ENCODE data around the gene CCDC78.
A peak's percentile ranks its signal among the peaks of the same experiment; 100 is the strongest.

The CCDC78 gene

DNA sequence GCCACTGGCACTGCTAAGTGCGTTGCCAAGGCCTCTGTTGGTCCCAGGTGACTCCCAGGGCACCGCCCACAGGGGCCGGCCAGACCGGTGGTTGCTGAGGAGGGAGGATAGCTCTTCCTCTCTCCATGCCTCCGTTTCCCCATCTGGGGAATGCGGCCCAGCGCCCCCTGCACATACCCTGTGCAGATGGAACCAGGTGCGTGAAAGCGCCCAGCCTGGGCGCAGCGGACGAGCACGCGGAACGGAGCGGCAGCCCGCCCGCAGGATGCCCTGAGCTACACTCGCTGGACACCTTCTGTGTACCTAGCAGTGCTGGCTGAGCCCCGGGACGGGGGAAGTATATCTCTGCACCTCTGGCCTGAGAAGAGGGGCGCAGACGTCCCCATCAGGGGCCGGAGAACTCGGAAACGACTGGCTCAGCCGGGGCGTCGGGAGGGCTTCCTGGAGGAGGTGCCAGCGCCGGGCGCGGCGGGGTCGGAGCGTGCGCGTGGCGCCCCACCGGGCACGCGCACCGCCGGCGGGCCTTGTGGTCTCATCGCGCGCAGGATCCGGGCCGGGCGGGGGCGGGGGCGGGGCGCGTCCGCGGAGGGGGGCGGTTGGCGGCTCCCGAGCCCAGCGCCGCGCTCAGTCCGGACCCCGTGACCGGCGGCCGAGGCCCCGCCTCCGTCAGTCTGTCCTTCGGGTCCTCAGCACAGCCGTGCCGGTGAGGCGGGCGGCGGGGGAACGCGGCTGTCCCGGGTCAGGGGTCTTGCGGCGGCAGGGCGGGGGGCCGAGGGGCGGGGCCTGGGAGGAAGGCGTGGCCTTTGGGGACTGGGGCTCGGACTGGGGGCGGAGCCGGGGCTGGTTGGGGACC, at the start of gene CCDC78, which contains the start of gene HAGHL:
TSS of gene CCDC78 (minus strand) at position 6 of the 853 bp plus-strand sequence. CDS start 76 bp downstream, outside the sequence.
TSS of gene HAGHL (plus strand) at position 669 of the 853 bp plus-strand sequence. CDS start 404 bp downstream, outside the sequence.
- peak; percentile 48 for DNase-seq

DNA sequence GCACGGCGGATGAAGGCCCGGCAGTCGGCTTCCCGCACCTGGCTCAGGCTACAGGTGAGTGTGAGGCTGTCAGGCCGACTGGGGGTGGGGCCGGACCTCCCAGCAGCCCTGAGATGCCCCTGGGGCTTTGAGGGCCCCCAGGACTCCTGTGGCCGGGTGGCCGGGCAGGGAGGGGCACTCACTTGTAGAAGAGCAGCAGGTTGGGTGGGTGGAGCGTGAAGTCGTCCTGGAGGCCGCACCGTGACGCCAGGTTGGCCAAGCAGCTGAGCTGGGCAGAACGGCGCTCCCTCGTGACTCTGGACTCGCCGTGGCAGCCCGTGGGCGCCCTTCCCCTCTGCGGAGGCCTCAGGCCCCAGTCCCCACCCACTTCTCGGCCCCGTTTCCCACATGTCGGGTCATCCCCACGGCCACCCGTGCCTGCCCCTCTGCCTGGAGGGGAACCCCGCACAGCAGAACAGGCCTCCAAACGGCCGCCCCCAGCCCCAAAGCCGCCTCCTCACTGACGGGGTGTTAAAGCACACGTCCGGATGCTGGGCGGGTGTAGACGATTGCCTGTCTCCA, 49.1 kb upstream of the CCDC78 start:
- DNase-seq = no peak

DNA sequence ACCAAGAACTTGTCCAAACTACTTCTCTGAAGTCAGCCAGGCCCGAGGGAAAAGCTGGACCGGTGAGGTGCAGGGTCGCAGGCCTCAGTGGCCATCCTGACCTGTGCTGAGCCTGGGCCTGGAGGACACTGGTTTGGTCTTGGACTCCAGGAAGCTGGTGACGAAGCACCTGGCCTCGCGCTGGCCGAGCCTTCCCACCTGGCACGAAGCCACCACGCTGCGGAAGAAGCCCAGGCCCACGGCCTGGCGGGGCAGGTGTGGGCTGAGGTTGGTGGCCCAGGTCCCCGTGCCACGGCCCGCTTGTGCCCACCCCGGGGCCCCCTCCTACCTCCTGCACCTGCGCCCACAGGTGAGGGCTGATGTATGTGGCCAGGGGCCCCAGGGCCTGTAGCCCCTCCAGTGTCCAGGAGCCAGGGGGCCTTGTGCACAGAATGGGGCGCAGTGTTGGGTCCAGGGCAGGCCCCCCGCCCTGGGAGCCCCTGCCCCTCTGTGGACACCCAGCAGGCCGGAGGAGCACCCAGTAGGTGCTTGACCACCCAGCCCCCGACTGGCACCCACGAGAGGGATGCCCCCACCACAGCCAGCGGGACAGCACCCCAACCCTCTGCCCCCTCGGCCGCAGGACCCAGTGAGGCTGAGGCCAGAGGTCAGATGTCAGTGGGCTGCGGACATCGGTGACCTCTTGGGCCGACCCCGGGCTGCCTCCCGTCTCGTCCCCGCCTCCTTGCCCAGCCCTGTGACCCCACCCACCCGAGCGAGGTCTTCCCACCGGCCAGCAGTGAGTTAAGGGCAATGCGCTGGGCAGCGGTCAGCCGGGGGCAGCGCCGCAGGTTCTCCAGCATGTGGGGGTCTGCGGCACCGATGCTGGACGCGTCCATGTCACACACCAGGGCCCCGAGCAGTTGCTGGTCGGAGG, 48.1 kb upstream of the CCDC78 start:
- no peak for DNase-seq

DNA sequence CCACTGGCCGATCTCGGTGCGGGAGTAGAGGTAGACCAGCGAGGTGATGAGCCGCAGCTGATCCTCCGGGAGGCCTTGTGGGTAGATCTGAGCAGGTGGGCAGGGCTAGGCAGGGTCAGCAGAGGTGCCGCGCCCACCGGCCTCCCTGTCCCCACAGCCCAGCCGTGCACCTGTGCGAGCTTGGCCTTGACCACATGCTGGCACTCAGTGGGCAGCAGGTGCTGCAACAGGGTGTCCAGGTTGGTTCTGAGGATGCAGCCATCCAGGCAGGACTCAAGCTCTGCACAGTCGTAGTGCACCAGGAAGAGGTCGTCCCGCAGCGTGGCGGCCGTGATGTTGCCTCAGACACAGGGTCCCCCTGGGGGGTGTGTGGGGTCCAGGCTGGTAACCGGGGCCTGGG, 46.7 kb upstream of the CCDC78 start:
- DNase-seq = no peak

DNA sequence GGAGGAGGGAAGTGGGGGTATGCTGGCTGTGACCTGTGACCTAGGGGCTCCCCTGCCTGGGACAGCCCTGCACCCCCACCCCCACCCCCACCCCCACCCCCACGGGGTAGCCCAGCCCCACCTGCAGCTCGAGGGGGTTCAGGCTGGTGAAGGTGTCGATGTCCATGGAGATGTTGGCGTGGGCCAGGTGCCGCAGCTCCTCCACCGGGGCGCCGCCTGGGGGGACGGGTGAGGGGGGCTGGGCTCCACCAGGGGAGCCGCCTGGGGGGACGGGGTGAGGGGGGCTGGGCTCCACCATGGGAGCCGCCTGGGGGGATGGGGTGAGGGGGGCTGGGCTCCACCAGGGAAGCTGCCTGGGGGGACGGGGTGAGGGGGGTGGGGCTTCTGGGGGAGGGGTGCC, 44.2 kb upstream of the CCDC78 start:
- no peak for DNase-seq

DNA sequence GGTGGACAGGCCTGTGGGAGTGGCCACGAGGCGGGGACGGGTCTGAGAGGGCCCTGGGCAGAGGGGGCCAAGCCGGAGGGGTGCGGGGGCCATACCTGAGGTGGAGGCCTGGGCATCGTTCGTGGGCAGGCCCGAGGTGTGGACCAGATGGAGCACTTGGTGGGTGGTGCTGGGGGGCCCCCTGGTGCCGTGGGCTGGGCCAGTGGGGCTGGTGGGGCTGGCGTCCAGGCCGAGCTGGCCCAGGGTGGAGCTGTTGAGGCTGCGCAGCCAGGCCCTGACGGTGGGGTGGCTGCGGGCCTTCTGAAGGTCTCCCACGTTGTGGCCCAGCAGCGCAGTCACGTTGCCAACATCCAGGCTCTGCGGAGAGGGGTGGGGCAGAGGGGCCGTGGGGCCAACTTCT, 43.7 kb upstream of the CCDC78 start:
- DNase-seq = no peak

DNA sequence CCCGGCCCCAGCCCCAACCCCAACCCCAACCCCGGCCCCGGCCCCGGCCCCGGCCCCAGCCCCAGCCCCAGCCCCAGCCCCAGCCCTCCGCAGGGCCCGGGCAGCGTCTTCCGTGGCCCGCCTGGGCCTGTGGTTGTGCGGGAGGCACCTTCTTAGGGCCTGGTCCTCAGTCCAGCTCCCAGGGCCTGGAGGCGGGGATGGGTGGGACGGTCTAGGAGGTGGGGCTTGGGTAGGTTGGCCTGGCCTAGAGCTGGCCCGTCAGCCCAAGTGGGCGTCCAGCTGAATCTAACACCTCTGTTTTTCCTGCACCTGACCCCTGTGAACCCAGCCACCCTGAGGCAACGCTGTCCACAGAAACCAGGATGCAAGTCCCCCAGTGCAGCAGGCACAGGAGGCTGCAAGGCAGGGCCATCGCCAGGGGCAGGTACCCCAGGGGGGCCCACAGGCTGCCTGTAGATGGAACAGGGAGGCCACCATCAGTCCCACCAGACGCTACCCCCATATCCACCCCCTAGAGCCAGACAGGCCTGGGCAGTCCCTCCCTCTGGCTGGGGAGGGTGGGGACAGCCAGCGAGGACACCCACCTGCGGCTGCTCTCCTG, 43.0 kb upstream of the CCDC78 start:
- DNase-seq = no peak

DNA sequence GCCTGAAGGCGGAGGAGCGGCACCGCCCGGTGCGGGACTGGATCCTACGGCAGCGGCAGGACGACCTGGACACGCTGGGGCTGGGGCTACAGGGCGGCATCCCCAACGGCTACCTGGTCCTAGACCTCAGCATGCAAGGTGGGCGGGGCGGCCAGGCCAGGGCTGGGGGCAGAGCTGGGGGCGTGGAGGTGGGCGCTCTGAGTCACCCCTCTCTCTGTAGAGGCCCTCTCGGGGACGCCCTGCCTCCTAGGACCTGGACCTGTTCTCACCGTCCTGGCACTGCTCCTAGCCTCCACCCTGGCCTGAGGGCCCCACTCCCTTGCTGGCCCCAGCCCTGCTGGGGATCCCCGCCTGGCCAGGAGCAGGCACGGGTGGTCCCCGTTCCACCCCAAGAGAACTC, 42.2 kb upstream of the CCDC78 start:
- no peak for DNase-seq

DNA sequence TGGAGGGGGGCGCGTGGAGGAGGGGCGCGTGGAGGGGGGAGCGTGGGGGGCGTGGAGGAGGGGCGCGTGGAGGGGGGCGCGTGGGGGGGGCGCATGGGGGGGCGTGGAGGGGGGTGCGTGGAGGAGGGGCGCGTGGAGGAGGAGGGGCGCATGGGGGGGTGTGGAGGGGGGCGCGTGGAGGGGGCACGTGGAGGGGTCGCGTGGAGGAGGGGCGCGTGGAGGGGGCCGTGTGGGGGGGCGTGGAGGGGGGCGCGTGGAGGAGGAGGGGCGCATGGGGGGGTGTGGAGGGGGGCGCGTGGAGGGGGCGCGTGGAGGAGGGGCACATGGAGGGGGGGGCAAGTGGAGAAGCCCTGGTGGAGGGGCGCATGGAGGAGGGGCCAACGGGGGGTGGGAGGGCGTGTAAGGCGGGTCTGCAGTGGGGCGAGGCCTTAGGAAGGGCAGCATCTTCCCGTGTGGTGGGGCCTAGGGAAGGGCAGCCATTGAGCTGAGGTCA, 41.5 kb upstream of the CCDC78 start:
- no peak for DNase-seq

DNA sequence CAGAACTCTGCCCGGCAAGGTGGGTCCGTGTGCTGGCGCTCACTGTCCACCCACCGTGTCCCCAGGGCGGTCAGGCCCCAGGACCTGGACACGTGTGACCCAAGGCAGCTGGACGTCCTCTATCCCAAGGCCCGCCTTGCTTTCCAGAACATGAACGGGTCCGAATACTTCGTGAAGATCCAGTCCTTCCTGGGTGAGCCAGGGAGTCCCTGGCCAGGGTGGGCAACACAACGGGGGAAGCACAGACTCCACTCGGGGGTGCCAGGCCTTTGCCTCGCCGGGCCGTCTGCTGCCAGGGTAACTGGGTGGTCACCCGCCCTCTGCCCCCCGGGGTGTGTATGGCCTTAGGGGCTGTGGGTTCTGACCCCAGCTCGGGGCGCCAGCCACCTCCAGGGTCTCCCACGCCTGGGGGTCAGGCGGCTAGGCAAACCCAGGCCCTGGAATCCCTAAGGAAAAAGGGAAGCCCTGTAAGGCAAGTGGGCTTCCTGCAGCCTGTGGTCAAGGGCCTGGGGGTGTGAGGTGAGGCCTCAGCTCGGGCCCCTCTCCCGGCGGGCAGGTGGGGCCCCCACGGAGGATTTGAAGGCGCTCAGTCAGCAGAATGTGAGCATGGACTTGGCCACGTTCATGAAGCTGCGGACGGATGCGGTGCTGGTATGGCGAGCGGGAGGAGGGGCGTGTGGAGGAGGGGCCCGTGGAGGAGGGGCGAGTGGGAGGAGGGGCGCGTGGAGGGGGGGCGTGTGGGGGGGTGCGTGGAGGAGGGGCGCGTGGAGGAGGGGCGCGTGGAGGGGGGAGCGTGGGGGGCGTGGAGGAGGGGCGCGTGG, 40.8 kb upstream of the CCDC78 start:
- DNase-seq = no peak

DNA sequence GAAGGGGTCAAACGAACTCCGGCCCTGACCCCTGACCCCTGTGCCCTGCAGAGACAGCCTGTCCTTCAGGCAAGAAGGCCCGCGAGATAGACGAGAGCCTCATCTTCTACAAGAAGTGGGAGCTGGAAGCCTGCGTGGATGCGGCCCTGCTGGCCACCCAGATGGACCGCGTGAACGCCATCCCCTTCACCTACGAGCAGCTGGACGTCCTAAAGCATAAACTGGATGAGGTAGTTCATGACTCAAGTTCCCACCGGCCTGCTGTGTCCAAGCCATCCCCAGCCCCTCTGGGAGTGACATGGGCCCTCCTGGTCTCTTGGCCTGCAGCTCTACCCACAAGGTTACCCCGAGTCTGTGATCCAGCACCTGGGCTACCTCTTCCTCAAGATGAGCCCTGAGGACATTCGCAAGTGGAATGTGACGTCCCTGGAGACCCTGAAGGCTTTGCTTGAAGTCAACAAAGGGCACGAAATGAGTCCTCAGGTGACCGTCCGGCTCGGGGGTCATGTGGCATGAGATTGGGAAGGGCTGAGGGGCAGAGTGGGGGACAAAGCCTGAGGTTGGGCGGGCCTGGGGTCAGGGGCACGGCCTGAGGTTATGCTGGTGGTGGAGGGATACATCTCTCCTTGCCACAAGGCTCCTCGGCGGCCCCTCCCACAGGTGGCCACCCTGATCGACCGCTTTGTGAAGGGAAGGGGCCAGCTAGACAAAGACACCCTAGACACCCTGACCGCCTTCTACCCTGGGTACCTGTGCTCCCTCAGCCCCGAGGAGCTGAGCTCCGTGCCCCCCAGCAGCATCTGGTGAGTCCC, 40.0 kb upstream of the CCDC78 start:
- no peak for DNase-seq

DNA sequence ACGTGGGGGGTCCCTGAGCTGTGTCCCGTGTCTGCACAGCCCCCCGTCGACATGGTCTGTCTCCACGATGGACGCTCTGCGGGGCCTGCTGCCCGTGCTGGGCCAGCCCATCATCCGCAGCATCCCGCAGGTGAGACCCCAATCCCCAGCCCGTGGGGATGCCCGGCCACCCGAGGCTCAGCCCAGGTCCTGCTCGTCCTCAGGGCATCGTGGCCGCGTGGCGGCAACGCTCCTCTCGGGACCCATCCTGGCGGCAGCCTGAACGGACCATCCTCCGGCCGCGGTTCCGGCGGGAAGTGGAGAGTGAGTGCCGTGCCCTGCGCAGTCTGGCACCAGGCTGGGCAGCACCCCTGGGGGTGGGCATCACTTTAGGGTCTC, 39.2 kb upstream of the CCDC78 start:
- DNase-seq = no peak

DNA sequence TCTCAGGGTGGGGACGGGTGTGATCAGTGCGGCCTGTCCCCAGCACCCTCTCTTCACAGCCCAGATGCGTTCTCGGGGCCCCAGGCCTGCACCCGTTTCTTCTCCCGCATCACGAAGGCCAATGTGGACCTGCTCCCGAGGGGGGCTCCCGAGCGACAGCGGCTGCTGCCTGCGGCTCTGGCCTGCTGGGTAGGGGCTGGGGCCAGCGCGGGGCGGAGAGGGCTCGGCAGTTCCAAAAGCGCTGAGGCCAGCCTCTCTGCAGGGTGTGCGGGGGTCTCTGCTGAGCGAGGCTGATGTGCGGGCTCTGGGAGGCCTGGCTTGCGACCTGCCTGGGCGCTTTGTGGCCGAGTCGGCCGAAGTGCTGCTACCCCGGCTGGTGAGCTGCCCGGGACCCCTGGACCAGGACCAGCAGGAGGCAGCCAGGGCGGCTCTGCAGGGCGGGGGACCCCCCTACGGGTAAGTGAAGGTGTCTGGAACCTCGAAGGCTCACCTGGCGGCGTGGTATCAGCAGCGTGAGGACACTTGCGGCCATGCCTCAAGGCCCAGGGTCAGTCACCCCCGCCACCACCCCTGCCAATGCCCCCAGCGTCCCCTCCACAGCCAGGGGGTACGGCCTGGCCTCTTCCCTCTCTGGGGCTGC, 38.7 kb upstream of the CCDC78 start:
- no peak for DNase-seq

DNA sequence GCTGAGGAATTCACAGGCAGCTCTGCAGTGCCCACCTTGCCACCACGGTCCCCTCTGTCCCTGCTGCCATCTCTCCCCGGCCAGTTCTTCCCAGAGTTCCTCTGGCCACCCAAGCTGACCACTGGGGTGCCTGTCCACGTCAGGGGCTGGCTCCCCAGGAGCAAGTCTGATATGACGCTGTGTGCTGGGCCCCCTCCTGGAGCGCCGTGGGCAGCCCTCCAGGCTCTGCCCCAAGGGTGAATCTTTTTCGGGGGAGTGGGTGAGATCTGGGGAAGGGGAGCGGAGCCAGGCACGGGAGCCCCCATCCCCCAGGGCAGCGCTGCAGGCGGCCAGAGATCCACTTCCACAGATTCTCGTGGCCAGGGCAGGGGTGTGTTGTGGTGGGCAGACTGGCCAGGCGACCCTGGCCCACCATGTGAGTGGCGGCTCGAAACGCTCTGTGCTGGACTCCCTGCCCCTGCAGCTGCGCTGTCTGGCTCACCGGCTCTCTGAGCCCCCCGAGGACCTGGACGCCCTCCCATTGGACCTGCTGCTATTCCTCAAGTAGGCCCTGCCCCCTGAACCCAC, 38.0 kb upstream of the CCDC78 start:
- no peak for DNase-seq

DNA sequence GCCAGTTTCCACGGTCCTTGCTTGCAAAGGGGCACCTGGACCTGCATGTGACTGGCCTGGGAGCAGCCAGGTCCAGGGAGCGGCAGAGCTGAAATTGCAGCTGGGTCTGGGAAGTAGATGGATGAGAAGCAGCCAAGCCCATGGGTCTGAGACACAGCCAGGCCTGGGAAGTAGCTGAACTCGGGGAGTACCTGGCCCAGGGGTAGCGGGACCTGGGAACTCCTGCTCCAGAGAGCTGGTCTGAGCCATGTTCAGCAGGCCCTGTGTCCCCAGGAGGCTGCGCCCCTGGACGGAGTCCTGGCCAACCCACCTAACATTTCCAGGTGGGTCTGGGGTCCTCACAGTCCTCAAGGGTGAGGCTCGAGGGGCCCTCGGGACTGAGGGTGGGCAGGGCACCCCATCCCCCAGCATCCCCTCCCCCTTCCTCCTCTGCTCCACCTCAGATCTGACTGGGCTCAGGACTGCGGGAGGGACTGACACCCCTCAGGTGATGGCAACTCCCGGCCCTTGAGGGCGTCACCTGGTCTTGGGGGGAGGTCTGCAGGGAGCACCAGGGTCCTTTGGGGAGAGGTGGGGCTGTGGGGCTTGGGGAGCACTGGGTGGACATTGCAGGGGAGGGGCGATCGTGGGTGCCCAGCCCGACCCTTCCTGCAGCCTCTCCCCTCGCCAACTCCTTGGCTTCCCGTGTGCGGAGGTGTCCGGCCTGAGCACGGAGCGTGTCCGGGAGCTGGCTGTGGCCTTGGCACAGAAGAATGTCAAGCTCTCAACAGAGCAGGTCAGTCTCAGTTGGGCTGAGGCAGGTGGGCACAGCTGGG, 37.3 kb upstream of the CCDC78 start:
- DNase-seq = no peak

DNA sequence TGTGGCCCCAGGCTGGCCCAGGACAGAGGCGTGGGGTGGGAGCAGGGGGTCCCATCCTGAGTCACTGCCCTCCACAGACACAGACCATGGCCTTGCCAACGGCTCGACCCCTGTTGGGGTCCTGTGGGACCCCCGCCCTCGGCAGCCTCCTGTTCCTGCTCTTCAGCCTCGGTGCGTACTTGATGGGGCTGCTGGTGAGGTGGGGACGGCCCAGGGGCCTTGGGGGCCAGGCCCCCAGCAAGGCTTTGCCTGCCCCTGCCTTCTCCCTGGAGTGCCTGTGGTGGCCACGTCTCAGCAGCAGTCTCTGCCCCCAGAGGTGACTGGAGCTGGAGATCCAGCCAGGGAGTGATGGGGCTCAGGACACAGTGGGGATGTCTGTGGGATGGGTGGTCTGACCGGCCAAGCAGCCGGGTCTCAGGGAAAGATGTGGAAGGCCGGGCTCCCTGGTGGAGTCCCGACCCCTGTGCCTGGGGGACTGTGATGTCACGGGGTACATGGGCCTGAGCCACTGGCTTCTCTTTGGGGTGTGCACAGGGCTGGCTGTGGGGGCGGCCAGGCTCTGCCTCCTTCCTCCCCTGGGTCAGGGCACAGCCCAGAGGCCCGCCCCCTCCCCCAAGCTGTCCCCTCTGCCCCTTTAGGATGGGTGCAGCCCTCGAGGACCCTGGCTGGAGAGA, 36.5 kb upstream of the CCDC78 start:
- no peak for DNase-seq

DNA sequence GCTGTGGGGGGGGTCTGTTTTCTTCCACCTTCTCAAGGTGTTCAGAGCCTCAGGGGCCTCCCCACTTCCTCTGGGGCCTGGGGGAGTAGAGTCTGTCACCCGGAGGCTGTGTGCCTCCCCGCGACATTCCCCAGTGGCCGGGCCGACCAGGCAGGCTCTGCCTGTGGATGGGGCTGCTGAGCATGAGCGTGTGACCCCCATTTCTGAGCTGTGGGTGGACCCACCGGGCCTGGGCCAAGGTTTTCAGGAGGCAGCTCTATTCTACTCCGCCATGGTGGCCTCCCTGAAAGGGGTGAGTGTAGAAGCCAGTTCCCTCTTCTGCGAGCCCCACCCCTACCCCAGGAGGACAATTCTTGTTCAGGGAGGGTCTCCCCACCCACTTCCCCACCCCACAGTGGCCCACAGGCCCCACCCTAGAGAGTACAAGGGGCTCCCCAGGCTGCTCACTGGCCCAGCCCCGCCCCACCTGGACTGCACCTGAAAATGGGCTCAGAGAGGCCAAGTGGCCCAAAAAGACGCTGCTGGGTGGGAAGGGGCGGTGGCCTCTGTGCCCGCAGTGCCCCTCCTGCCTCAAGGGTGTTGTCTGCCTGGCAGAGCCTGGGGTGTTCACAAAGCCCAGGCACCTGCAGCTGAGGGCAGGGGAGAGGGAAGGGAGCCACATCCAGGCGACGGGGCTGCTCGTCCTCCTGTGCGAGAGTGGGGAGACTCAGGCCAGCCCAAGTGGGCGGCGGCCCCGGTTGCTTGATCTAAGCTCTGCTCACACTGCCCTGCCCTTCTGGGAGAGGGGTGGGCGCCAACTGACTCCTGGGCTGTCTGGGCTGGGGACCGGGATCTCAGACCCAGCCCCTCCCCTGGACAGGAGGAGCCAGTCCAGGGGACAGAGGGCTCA, 35.6 kb upstream of the CCDC78 start:
- DNase-seq = no peak

All from activated CD4-positive, alpha-beta T cell treated with anti-CD3 and anti-CD28 coated beads, Interleukin-2, amount 50 U/mL, for 1 hour (primary cell).